ENCODE measurements around the gene U2AF1L4. TPM values are rescaled to one million over a fixed set of nuclear protein-coding genes. Genes with fewer than 3 reads are reported as not detected.

U2AF1L4 gene
- 10 to 100 TPM; 10.4 to 15.6 (median 12.7) TPM for polyA plus RNA-seq (ENCODE audit: insufficient read length in 10 of 10)
- long read RNA-seq, donor 1, partial matches to known transcripts = 0 of 1 reads
- long read RNA-seq, donor 1, other reads (novel, unspliced or antisense) = 0 of 1 reads
- long read RNA-seq, donor 2 = 0 reads
- long read RNA-seq, donor 3 = 0 reads
- long read RNA-seq, donor 4, partial matches to known transcripts = 0 of 1 reads
- long read RNA-seq, donor 4, other reads (novel, unspliced or antisense) = 0 of 1 reads
- long read RNA-seq, donor 5, partial matches to known transcripts = 0 of 2 reads
- long read RNA-seq, donor 5, other reads (novel, unspliced or antisense) = 0 of 2 reads
- long read RNA-seq, donor 6 = 0 reads
- long read RNA-seq, donor 7 = 0 reads
- long read RNA-seq, donor 8 = 0 reads
- long read RNA-seq, donor 9 = 0 reads

GRCh38 chr19:35745328-35746086 is at the start of gene U2AF1L4, which contains the start of gene PSENEN:
U2AF1L4 (minus strand) TSS chr19:35745418; CDS start chr19:35745391, 27 bp downstream.
PSENEN (plus strand) TSS chr19:35745651; CDS start chr19:35745931, 280 bp downstream.
- DNase-seq = peak; percentile 99 to 100 (median 100)

- no peak for DNase-seq
These were observed 48.4 kb upstream of the U2AF1L4 start for GRCh38 chr19:35793381-35794165.

GRCh38 chr19:35792888-35793287 is 47.7 kb upstream of the U2AF1L4 start:
- no peak for DNase-seq

- DNase-seq = no peak
These were observed 47.1 kb upstream of the U2AF1L4 start for GRCh38 chr19:35792312-35792711.

GRCh38 chr19:35791814-35792279 is 46.6 kb upstream of the U2AF1L4 start:
- DNase-seq = no peak

GRCh38 chr19:35790981-35791813 is 46.0 kb upstream of the U2AF1L4 start:
- no peak for DNase-seq

GRCh38 chr19:35789978-35790944 is 45.0 kb upstream of the U2AF1L4 start:
- no peak for DNase-seq

GRCh38 chr19:35789195-35789977 is 44.2 kb upstream of the U2AF1L4 start:
- no peak for DNase-seq

GRCh38 chr19:35788205-35788960 is 43.2 kb upstream of the U2AF1L4 start:
- no peak for DNase-seq

- no peak for DNase-seq
These were observed 42.1 kb upstream of the U2AF1L4 start for GRCh38 chr19:35787227-35787799.

- DNase-seq = no peak
These were observed 41.3 kb upstream of the U2AF1L4 start for GRCh38 chr19:35786299-35787160.

GRCh38 chr19:35785339-35785627 is 40.1 kb upstream of the U2AF1L4 start:
- DNase-seq = no peak

GRCh38 chr19:35784503-35785338 is 39.5 kb upstream of the U2AF1L4 start:
- no peak for DNase-seq

GRCh38 chr19:35783469-35784434 is 38.5 kb upstream of the U2AF1L4 start:
- DNase-seq = no peak

GRCh38 chr19:35782589-35782988 is 37.4 kb upstream of the U2AF1L4 start:
- no peak for DNase-seq
